ENCODE results near the gene ITPK1.

- TF ChIP-seq POLR2A (IDR thresholded peaks at IDR 0.05), result no peak
- no peak for TF ChIP-seq CTCF (IDR thresholded peaks at IDR 0.05)
Measured at GRCh38 chr14:93033084-93033982, 82.4 kb downstream of the ITPK1 start.
